Endothelial cell of umbilical vein (primary cell): Measurements from ENCODE around the gene IGFBP6. TPM values are rescaled to one million over a fixed set of nuclear protein-coding genes. Genes with fewer than 3 reads are reported as not detected.

Source experiments
- BruUV-seq: library from RNA; stranded (reverse); fragments of 400-500 nt; replicated peaks from 2 replicates; lab custom pipeline; 2021; lab: Mats Ljungman, UMichigan
- CTCF ChIA-PET: fragments of 300-600, 350-600 bp; sonication (Branson Sonifier 250); formaldehyde crosslinking; loops from one replicate; lab custom pipeline; 2021; ENCODE audit warnings: antibody characterized with exemption, inconsistent platforms; lab: Charles Lee
- POLR2A ChIA-PET: fragments of 300-600, 350-600 bp; sonication (Branson Sonifier 250); formaldehyde crosslinking; loops from one replicate; lab custom pipeline; 2021; ENCODE audit warnings: antibody characterized with exemption, inconsistent platforms; lab: Charles Lee
- DNase-seq: peaks from one replicate; pipeline ENCODE4 v3.0.0-alpha.2; 2011; ENCODE audit warnings: low read depth, low spot score
- FAIRE-seq: peaks from 2 replicates; lab custom pipeline; 2011; peaks lifted over from hg19 to GRCh38; lab: Jason Lieb, UNC
- H2AFZ ChIP-seq: 2 replicates; pipeline ENCODE4 v1.6.0; 2012; ENCODE audit warnings: low read depth, low read length, control low read depth, inconsistent platforms
- H3K27ac ChIP-seq: 2 replicates; pipeline ENCODE4 v1.5.1; 2011; ENCODE audit warnings: low read depth, mild to moderate bottlenecking, control low read depth, low read length, moderate library complexity; ENCODE audit not compliant: insufficient read depth
- H3K27me3 ChIP-seq, 2 experiments: 2 replicates each; pipeline versions ENCODE4 v1.6.0 to v1.6.1; 2011; ENCODE audit warnings: low read length in 2 of 2, mixed read lengths in 1 of 2; ENCODE audit not compliant: control insufficient read depth in 2 of 2, insufficient read depth in 2 of 2
- H3K36me3 ChIP-seq, 2 experiments: 2 replicates in 1 of 2; 3 replicates in 1 of 2; pipeline ENCODE4 v1.5.1; 2011; ENCODE audit warnings: low read length in 2 of 2, mild to moderate bottlenecking in 1 of 2, moderate library complexity in 1 of 2; ENCODE audit not compliant: control insufficient read depth in 2 of 2, insufficient read depth in 2 of 2; ENCODE audit errors: extremely low read depth in 1 of 2
- H3K4me1 ChIP-seq: 3 replicates; pipeline ENCODE4 v1.5.1; 2011; ENCODE audit warnings: mild to moderate bottlenecking, low read length; ENCODE audit not compliant: control insufficient read depth, insufficient read depth; ENCODE audit errors: extremely low read depth
- H3K4me2 ChIP-seq: 2 replicates; pipeline ENCODE4 v1.6.1; 2011; ENCODE audit warnings: low read length, control low read depth, mixed read lengths; ENCODE audit not compliant: insufficient read depth
- H3K4me3 ChIP-seq, 3 experiments: fragments of 200-600 bp in 1 of 3; sonication (generic), shearing (Covaris generic) in 1 of 3; replicated peaks in 1 of 3; 2 replicates each; pipeline ENCODE4 v1.5.1; 2011 to 2016; ENCODE audit warnings: control low read depth in 3 of 3, low read length in 3 of 3, mild to moderate bottlenecking in 2 of 3, inconsistent platforms in 1 of 3, low read depth in 1 of 3, moderate library complexity in 1 of 3; ENCODE audit not compliant: insufficient read depth in 1 of 3
- H3K79me2 ChIP-seq: 2 replicates; pipeline ENCODE4 v1.6.0; 2012; ENCODE audit warnings: low read length, inconsistent platforms; ENCODE audit not compliant: control insufficient read depth, insufficient read depth
- H3K9ac ChIP-seq: replicated peaks from 2 replicates; pipeline ENCODE3; 2011; ENCODE audit warnings: low read length, control low read depth; ENCODE audit not compliant: insufficient read depth; ENCODE audit errors: extremely low read depth
- H3K9me1 ChIP-seq: replicated peaks from 3 replicates; pipeline ENCODE4 v1.6.0; 2011; ENCODE audit warnings: mild to moderate bottlenecking, low read length; ENCODE audit not compliant: control insufficient read depth, insufficient read depth; ENCODE audit errors: extremely low read depth
- H3K9me3 ChIP-seq: replicated peaks from 2 replicates; pipeline ENCODE4 v1.5.1; 2012; ENCODE audit warnings: low read length, inconsistent platforms; ENCODE audit not compliant: control insufficient read depth, insufficient read depth
- H4K20me1 ChIP-seq: replicated peaks from 2 replicates; pipeline ENCODE3; 2011; ENCODE audit warnings: mild to moderate bottlenecking, low read length; ENCODE audit not compliant: control insufficient read depth, insufficient read depth; ENCODE audit errors: extremely low read depth
- CTCF ChIP-seq, 2 donors: IDR thresholded peaks; 1 replicate in 1 of 2; 2 replicates in 1 of 2; pipeline ENCODE4 v1.5.1; 2011; ENCODE audit warnings: low read length in 2 of 2, mild to moderate bottlenecking in 2 of 2, moderate library complexity in 2 of 2, control low read depth in 1 of 2, inconsistent platforms in 1 of 2, low read depth in 1 of 2; ENCODE audit not compliant: insufficient read depth in 1 of 2; ENCODE audit errors: extremely low read depth in 1 of 2
- JUN ChIP-seq: IDR thresholded peaks from 2 replicates; pipeline ENCODE4 v1.6.1; 2011; ENCODE audit warnings: borderline replicate concordance, low read depth; ENCODE audit not compliant: insufficient read length, insufficient read depth
- POLR2A ChIP-seq: IDR thresholded peaks from 2 replicates; pipeline ENCODE4 v1.6.1; 2012; ENCODE audit warnings: low read depth, mild to moderate bottlenecking, control low read depth, low read length
- dilution Hi-C: fragments of 300-500 bp; cut with MboI; formaldehyde crosslinking; loops from one replicate; pipeline ENCODE4 v1.15.0; 2019; ENCODE audit warnings: low sequenced_read_pairs; ENCODE audit not compliant: extremely low pct_ligation_motif_present
- intact Hi-C: fragments of 100-400 bp; cut with micrococcal nuclease; formaldehyde crosslinking; loops from one replicate; pipeline ENCODE4 v1.10.0; 2022
- microRNA-seq: library from miRNA; unstranded; fragments of <30 nt; microRNA quantifications from one replicate; pipeline ENCODE4 v1.2.0, GENCODE V29; 2021; ENCODE audit warnings: borderline number of aligned reads, borderline replicate concordance
- polyA plus RNA-seq, 4 experiments: library from polyadenylated mRNA; depleted of rRNA in 3 of 4; stranded (reverse) in 3 of 4; unstranded in 1 of 4; fragments of >200 nt; gene quantifications; 2 replicates each; pipeline versions ENCODE4 v1.2.1 to v1.2.3, GENCODE V29; 2011 to 2012; ENCODE audit warnings: missing spikeins in 1 of 4
- small RNA-seq: library from RNA; depleted of rRNA; stranded (forward); fragments of <200 nt; gene quantifications from one replicate; pipeline ENCODE3, GENCODE V24; 2012; ENCODE audit warnings: low replicate concordance, low read depth; ENCODE audit not compliant: insufficient read depth, insufficient read length
- total RNA-seq: library from RNA; stranded (reverse); gene quantifications from 2 replicates; pipeline ENCODE4 v1.2.3, GENCODE V29; 2021

IGFBP6 gene
- total and polyA plus RNA-seq, 2 donors (not counting 3 experiments of a cell fraction or from before 2014, with no cell fraction given): 14.1 to 18.2 TPM

- Histone ChIP-seq H3K9me3 (no peaks in the 10 kb centered on the region), H3K9me1 (no peaks in the 10 kb centered on the region), H3K27me3 (no peaks in the 10 kb centered on the region), H2AFZ (no peak overlapping the region), H3K4me1 (no peaks in the 10 kb centered on the region), H3K36me3 (no peaks in the 10 kb centered on the region), H4K20me1 (no peaks in the 10 kb centered on the region), H3K27ac (no peak overlapping the region), H3K79me2 (no peaks in the 10 kb centered on the region), H3K4me3 (no peak overlapping the region), H3K4me2 (no peak overlapping the region), H3K9ac (no peak overlapping the region)
- ChIA-PET POLR2A (no interaction called here), CTCF (no interaction called here)
- dilution Hi-C loops: no loop called here
- FAIRE-seq: no peak
- DNase-seq: no peak
- no TSS peak for BruUV-seq
- intact Hi-C loops: no loop called here
- TF ChIP-seq POLR2A (no peak), CTCF (IDR thresholded peaks at IDR 0.05; ENCODE audit: extremely low read depth in 1 of 2, insufficient read depth in 1 of 2, low read depth in 1 of 2, low read length in 2 of 2) (no peak), JUN (no peak)
Observed at GRCh38 chr12:53151039-53151438, 53.6 kb downstream of the IGFBP6 start.

Small RNA genes lying within 50 kb of the gene (microRNA-seq; reads per million reads assigned to microRNA genes)
- not detected for gene MIR6757

Small RNA genes lying within 50 kb of the gene (small RNA-seq; reads per million reads assigned to genes)
- gene HIGD1AP1 (not detected), gene MIR6757 (not detected), gene RNU6-333P (not detected)

Other genes with a start within 250 kb of the IGFBP6 start
- not detected in 2 replicates for gene KRT78, start 248.7 kb upstream of the IGFBP6 start, total RNA-seq
- gene KRT78, start 248.7 kb upstream of the IGFBP6 start, polyA plus RNA-seq: not detected in 2 replicates
- gene KRT8, start 192.6 kb upstream of the IGFBP6 start, total RNA-seq: 22.1 and 31.7 TPM in 2 replicates
- gene KRT8, start 192.6 kb upstream of the IGFBP6 start, polyA plus RNA-seq: 23.5 and 25.8 TPM in 2 replicates
- 233 and 235 TPM in 2 replicates for gene KRT18, start 148.5 kb upstream of the IGFBP6 start, total RNA-seq
- gene KRT18, start 148.5 kb upstream of the IGFBP6 start, polyA plus RNA-seq: 178 and 216 TPM in 2 replicates
- 372 and 382 TPM in 2 replicates for gene EIF4B, start 91.2 kb upstream of the IGFBP6 start, total RNA-seq
- 169 and 233 TPM in 2 replicates for gene EIF4B, start 91.2 kb upstream of the IGFBP6 start, polyA plus RNA-seq
- gene TNS2, start 47.6 kb upstream of the IGFBP6 start, total RNA-seq: 106 and 119 TPM in 2 replicates
- 84.5 and 119 TPM in 2 replicates for gene TNS2, start 47.6 kb upstream of the IGFBP6 start, polyA plus RNA-seq
- 31.7 and 39.2 TPM in 2 replicates for gene SPRYD3, start 18.3 kb upstream of the IGFBP6 start, total RNA-seq
- gene SPRYD3, start 18.3 kb upstream of the IGFBP6 start, polyA plus RNA-seq: 38.6 and 39.6 TPM in 2 replicates
- not detected in 2 replicates for gene SOAT2, start 5.8 kb downstream of the IGFBP6 start, total RNA-seq
- gene SOAT2, start 5.8 kb downstream of the IGFBP6 start, polyA plus RNA-seq: not detected in 2 replicates
- gene ZNF740, start 83.1 kb downstream of the IGFBP6 start, total RNA-seq: 34.9 and 38.1 TPM in 2 replicates
- 7.9 and 10.5 TPM in 2 replicates for gene ZNF740, start 83.1 kb downstream of the IGFBP6 start, polyA plus RNA-seq
- 21.1 and 22.0 TPM in 2 replicates for gene CSAD, start 83.3 kb downstream of the IGFBP6 start, total RNA-seq
- 24.0 and 24.4 TPM in 2 replicates for gene CSAD, start 83.3 kb downstream of the IGFBP6 start, polyA plus RNA-seq
- not detected in 2 replicates for gene ITGB7, start 109.6 kb downstream of the IGFBP6 start, total RNA-seq
- gene ITGB7, start 109.6 kb downstream of the IGFBP6 start, polyA plus RNA-seq: 0.17 and 0.18 TPM in 2 replicates
- gene RARG, start 134.5 kb downstream of the IGFBP6 start, total RNA-seq: 16.1 and 19.5 TPM in 2 replicates
- 9.9 and 11.6 TPM in 2 replicates for gene RARG, start 134.5 kb downstream of the IGFBP6 start, polyA plus RNA-seq
- 39.3 and 42.7 TPM in 2 replicates for gene ESPL1, start 170.6 kb downstream of the IGFBP6 start, total RNA-seq
- gene ESPL1, start 170.6 kb downstream of the IGFBP6 start, polyA plus RNA-seq: 16.2 and 18.8 TPM in 2 replicates
- 286 and 301 TPM in 2 replicates for gene PFDN5, start 197.9 kb downstream of the IGFBP6 start, total RNA-seq
- gene PFDN5, start 197.9 kb downstream of the IGFBP6 start, polyA plus RNA-seq: 665 and 745 TPM in 2 replicates
- gene MYG1, start 202.0 kb downstream of the IGFBP6 start, total RNA-seq: 61.1 and 65.8 TPM in 2 replicates
- gene MYG1, start 202.0 kb downstream of the IGFBP6 start, polyA plus RNA-seq: 65.5 and 65.9 TPM in 2 replicates
- gene AAAS, start 223.9 kb downstream of the IGFBP6 start, total RNA-seq: 57.8 and 60.0 TPM in 2 replicates
- 83.1 and 86.0 TPM in 2 replicates for gene AAAS, start 223.9 kb downstream of the IGFBP6 start, polyA plus RNA-seq
- not detected in 2 replicates for gene SP7, start 238.7 kb downstream of the IGFBP6 start, total RNA-seq
- gene SP7, start 238.7 kb downstream of the IGFBP6 start, polyA plus RNA-seq: not detected in 2 replicates